Measurements from ENCODE around the gene METTL4.
A peak's percentile ranks its signal among the peaks of the same experiment; 100 is the strongest.

The METTL4 gene

DNA sequence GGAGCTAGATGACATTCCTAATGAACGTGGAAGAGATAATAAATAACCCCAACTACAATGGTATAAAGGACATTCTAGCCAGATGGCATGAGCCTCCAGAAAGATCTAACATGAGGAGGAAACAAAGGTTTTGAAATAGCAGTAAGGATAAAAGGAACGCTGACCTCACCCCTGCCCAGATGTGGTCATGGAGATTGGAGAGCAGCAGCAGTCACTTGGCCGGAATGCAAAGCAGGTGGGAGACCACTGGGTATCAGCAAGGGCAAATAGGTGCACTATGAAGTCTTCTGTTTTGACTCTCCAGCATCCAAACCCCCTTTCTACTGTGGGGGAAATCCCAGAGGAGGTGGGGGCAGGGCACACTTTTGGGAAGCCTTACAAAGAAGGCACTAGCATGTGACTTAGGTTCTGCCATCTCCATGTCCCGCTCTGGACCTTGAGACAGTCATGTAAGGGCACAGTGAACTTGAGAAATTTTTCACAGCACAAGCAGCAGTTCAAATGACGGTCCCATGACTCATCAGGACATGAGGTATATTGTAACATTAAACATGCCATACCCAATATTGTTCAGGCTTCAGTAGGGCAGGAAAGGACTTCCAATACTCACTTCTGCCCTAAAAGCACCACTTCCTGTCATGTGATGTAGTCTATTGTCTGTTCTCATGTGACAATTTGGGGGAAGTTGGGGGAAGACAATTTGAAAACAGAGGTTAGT, 55.2 kb downstream of the METTL4 start:
- peak; percentile 5 for DNase-seq (ENCODE audit: low read depth)

DNA sequence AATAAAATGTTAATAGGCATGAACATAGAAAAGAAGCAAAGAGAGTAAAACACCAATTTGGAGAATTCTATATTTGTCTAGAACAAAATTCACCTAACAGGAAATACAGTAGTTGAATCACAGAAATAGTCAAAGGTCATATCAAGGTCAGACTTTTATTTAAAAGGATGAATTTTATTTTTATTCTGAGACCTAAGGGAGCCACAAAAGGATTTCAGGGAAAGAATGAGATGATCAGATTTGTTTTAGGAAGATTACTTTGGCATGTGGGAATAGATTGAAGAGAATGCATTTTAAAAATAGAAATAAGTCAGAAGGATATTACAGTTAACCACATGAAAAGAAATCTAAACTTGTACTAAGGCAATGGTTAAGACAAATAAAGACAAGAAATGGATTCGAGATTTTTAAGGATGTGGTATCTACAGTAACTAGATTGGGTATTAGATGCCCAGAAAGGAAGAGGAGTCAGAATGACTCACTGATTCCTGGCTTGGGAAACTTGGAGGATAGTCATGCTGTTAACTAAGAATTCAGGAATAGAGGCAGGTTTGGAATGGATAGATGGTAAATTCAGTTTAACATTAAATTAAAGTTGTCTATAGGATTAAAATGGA, 56.0 kb downstream of the METTL4 start:
- DNase-seq (ENCODE audit: low read depth) = no peak

DNA sequence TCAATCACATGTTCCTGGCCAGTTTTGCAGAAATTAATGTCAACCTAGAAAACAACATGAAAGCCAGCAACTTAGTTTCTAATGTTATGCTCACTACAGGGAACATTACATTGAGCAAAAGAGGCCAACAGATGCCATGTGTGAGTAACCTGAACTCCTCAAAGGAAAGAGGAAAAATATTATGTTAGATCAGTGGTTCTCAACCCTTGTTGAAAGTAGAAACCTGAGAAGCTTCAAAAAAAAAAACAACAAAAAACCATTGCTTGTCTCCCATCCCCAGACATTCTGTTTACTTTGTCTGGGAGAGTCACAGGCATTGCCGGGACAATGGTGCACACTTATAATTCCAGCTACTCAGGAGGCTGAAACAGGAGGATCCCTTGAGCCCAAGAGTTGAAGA, 57.7 kb downstream of the METTL4 start:
- no peak for DNase-seq (ENCODE audit: low read depth)

DNA sequence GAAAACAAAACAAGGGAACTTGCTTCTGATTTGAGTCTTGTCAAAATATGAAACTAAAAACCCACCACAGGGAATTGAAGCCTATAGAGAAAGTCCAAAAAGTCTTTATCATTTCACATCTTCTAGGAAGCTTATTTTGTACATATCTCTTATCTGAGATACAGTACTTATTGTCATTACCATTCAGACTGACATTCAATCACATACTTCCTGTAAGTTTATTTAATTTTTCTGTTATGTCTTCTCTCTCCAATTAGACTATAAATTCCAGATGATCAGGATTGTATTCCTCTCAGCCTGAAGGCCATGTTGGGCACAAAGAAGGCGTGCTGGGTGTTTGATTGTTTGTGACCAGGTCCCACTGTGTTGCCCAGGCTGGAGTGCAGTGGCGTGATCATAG, 59.2 kb downstream of the METTL4 start:
- no peak for DNase-seq (ENCODE audit: low read depth)

DNA sequence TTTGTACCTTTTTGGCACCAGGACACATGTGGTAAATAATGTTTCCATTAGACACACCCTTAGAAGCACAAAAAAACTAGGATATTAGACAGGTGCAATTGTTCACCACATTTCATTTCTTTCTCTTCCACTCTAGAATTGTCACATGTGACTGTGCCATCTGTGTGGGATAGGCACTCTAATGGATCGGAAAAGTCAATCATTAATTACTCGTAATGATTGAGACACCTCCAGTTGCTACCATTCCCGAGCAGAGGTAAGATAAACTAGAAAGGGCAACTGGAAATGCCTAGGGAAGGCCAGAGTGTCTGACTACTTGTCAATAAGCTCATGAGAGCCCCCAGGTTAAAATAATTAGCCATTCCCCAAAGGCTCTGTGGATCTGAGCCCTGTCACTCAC, 59.9 kb downstream of the METTL4 start:
- no peak for DNase-seq (ENCODE audit: low read depth)

DNA sequence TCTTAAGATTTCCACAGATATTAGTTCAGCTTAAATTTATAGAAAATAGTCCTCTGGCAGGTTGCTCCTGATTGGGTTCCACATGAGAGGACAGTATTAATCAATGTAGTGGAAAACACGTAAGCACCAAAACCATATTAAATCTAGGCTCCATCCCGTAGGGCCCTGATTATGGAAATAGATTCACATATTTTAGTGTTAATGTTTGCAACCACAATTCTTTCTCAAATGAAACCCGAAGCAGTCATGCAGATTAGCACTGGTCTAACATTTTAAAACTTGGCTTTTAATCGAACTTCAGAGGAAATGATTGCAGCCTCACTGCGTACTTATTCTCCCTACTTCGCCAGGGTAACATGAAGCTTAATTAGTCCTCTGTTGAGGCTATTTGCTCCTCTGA, 60.9 kb downstream of the METTL4 start:
- DNase-seq (ENCODE audit: low read depth) = no peak

DNA sequence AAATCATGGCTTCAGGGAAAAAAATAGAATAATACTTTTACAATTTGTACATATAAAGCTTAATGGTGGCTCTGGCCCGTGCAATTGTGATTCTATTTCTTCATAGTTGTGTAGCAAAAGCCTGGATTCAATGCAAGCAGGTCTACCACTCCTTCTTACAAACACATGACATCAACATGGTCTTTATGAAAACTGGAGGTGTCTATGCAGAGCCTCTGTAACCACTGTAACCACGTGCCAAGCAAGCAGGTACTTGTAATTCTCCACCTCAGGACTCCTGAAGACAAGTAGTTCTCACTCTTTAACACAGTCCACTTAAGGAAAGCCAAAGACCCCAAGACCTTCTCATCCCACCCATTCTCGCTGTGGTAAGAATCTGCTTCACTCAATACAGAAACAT, 62.6 kb downstream of the METTL4 start:
- no peak for DNase-seq (ENCODE audit: low read depth)

DNA sequence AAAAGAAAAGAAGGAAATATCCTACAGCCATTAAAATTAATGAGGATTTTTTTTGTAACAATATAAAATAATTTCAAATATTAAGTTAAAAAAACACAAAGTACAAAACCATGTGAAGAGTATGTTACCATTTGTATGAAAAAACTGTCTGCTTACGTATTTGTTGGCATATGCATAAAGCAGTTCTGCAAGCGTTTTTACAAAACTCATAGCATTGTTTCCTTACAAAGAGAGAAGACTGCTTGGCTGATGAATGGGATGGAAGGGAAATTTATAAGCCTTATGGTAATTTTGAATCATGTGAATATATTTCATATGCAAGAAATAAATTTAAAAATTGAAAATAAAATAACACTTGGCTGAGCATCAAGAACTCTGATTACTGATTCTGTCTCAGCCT, 63.1 kb downstream of the METTL4 start:
- DNase-seq (ENCODE audit: low read depth) = no peak

DNA sequence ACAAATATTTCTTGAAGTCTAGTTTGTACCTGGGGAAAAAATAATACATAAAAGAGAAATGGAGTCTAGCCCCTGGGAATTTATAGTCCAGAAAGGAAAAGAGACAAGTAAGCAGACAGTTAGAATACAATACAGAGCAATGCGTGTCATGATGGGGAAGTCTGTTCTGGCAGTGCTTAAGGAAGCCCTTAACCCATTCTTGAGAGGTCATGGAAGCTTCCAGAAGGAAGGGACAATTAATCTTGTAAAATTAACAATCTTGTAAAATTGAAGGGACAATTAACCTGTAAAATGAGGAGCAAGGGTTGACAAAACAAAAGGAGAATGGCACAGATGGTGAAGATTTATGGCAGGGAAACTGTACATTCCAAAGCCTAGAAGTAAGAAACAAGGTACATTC, 66.7 kb downstream of the METTL4 start:
- no peak for DNase-seq (ENCODE audit: low read depth)

DNA sequence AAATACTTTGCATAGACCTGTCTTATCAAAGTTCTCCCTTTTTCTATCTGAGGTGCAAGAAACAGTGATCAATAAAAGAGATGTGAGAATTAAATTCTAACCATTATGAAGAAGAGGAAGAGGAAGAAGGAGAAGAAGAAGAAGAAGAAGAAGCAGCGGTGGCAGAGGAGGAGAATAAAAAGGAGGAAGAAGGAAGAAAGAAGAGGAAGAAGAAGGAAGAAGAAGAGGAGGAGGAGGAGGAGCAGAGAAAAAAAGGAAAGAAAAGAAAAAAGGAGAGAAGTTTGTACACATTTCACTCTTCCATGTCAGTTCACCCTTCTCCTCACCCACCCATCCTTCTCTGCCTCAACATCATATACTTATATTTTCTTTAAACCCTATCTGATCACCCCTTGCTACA, 68.4 kb downstream of the METTL4 start:
- no peak for DNase-seq (ENCODE audit: low read depth)

DNA sequence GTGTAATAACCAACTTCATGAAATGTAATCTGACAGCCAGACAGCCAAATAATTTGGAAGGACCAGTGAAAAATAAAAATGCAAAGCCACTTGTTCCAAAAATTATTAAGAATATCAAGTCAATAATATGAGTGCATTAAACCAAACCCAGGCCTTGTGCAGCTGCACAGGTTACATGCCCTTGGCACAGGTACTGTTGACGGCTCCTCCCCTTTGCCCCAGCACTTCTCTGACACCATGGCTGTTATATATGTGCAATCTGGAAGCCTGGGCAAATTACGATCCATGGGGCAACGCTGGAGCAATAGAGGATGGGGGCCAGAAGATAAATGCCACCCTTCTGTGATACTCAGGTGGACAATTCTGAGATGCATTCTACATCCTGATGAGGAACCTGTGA, 68.9 kb downstream of the METTL4 start:
- no peak for DNase-seq (ENCODE audit: low read depth)

DNA sequence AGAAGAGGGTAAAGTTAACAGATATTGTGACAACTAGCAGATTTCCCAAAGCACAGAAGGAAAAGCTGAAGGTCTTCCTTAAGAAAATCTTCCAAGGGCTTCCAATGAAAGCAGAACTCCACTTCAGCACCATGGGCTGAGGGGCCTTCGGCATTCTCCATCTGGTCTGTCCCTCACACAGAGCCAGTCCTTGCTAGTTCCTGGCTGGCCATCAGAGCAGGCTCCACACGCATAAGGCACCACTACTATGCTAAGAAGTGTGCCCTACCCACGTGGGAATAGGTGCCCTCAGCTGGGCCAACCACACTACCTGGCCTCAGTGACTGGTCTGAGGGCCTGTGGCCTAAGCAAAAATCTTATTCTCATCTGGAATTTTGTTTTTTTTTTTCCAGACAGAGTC, 73.5 kb downstream of the METTL4 start:
- no peak for DNase-seq (ENCODE audit: low read depth)

DNA sequence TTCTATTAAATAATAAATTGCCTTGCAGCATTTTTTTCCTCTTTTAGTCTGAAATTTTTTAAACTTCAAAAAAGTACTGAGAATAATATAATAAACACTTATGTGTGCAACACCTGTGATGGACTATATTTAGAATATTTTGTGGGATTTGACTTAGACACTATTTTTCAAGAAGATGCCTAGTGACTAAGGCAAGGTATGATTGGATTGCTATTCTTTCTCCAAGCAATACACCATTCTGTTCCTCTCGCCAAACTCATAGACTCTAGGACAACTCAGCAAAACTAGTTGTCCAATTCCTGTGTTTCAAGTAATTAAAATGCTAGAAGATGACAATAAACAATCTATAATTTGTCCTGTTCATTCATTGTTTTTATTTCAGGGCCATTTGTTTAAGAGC, 75.9 kb downstream of the METTL4 start:
- no peak for DNase-seq (ENCODE audit: low read depth)

DNA sequence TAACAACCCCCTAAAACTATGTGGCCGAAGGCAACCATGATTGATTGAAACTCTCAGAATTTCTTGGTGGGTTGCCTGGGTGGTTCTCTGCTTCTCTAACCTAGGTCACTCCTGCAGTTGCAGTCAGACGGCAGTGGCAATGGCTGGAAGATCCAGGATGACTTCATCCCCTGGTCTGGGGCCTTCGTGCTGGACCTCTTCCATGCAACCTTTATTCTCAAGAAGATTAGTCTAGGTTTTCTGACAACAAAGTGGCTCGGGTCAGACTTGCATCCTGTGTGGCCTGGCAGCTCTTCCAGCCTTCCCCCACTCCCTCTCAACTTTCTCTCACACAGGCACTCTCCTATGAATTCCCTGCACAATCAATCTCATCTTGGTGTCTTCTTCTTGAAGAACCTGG, 76.4 kb downstream of the METTL4 start:
- no peak for DNase-seq (ENCODE audit: low read depth)
